WTC11 (cell line): ENCODE measurements around the gene SLC1A3. TPM values are rescaled to one million over a fixed set of nuclear protein-coding genes. Genes with fewer than 3 reads are reported as not detected.

ENCODE experiments used
- ATAC-seq: fragments of 200-7000 bp; cut with Tn5 transposase; 2 replicates; pipeline ENCODE4 v1.10.0; 2021; ENCODE audit warnings: mild to moderate bottlenecking, moderate library complexity
- CTCF ChIA-PET: fragments of 300-600 bp; sonication (Branson Sonifier 250); formaldehyde crosslinking; loops from one replicate; lab custom pipeline; 2021; ENCODE audit warnings: antibody characterized with exemption; lab: Charles Lee
- POLR2A ChIA-PET: fragments of 350-600 bp; sonication (Branson Sonifier 250); formaldehyde crosslinking; loops from one replicate; lab custom pipeline; 2021; ENCODE audit warnings: antibody characterized with exemption; lab: Charles Lee
- DNase-seq: peaks from one replicate; pipeline ENCODE4 v3.0.0; 2021; ENCODE audit warnings: low spot score
- H3K27ac Mint-ChIP-seq: 2 replicates; pipeline ENCODE4 v1.8.0; 2021; ENCODE audit warnings: mixed read lengths
- H3K27me3 Mint-ChIP-seq: 2 replicates; pipeline ENCODE4 v1.8.0; 2021; ENCODE audit warnings: low read depth, mild to moderate bottlenecking, moderate library complexity, mixed read lengths
- H3K36me3 Mint-ChIP-seq: 2 replicates; pipeline ENCODE4 v1.8.0; 2021; ENCODE audit warnings: mixed read lengths
- H3K4me1 Mint-ChIP-seq: 2 replicates; pipeline ENCODE4 v1.8.0; 2022; ENCODE audit warnings: mixed read lengths
- H3K4me3 Mint-ChIP-seq: 2 replicates; pipeline ENCODE4 v1.8.0; 2021; ENCODE audit warnings: mild to moderate bottlenecking, moderate library complexity, mixed read lengths
- H3K9me3 Mint-ChIP-seq: 2 replicates; pipeline ENCODE4 v1.8.0; 2021; ENCODE audit warnings: mixed read lengths
- CREB1 ChIP-seq: sonication (generic); formaldehyde crosslinking; IDR thresholded peaks from 2 replicates; pipeline ENCODE4 v1.8.0; 2023; ENCODE audit warnings: mild to moderate bottlenecking, missing genetic modification reagents
- ESRRA ChIP-seq: sonication (generic); formaldehyde crosslinking; IDR thresholded peaks from 2 replicates; pipeline ENCODE4 v1.8.1; 2022; ENCODE audit warnings: mild to moderate bottlenecking, missing genetic modification reagents, borderline replicate concordance
- ETV6 ChIP-seq: sonication (generic); formaldehyde crosslinking; IDR thresholded peaks from 2 replicates; pipeline ENCODE4 v1.8.1; 2022; ENCODE audit warnings: mild to moderate bottlenecking, missing genetic modification reagents
- GABPB1 ChIP-seq: sonication (generic); formaldehyde crosslinking; IDR thresholded peaks from 2 replicates; pipeline ENCODE4 v1.8.1; 2023; ENCODE audit warnings: mild to moderate bottlenecking, missing genetic modification reagents
- NR1H2 ChIP-seq: sonication (generic); formaldehyde crosslinking; IDR thresholded peaks from 2 replicates; pipeline ENCODE4 v1.9.0; 2021; ENCODE audit warnings: mild to moderate bottlenecking, moderate library complexity, missing genetic modification reagents
- SMAD3 ChIP-seq: sonication (generic); formaldehyde crosslinking; IDR thresholded peaks from 2 replicates; pipeline ENCODE4 v1.8.0; 2022; ENCODE audit warnings: missing genetic modification reagents, mild to moderate bottlenecking, borderline replicate concordance
- TEAD1 ChIP-seq: sonication (generic); formaldehyde crosslinking; IDR thresholded peaks from 2 replicates; pipeline ENCODE4 v1.8.0; 2022; ENCODE audit warnings: mild to moderate bottlenecking, missing genetic modification reagents
- ZNF232 ChIP-seq: sonication (generic); formaldehyde crosslinking; IDR thresholded peaks from 2 replicates; pipeline ENCODE4 v1.8.0; 2022; ENCODE audit warnings: mild to moderate bottlenecking, missing genetic modification reagents
- ZNF671 ChIP-seq: fragments of 250-450 bp; sonication (Bioruptor Pico); IDR thresholded peaks from 2 replicates; pipeline ENCODE4 v1.8.0; 2021; ENCODE audit warnings: mild to moderate bottlenecking
- total RNA-seq: library from RNA; stranded (reverse); gene quantifications from 3 replicates; pipeline ENCODE4 v1.2.3, GENCODE V29; 2021
- TF ChIP-seq, protein P1 (sequence below): sonication (generic); formaldehyde crosslinking; IDR thresholded peaks from 2 replicates; pipeline ENCODE4 v1.8.0; 2023; ENCODE audit warnings: missing genetic modification reagents
- TF ChIP-seq, protein P2 (sequence below): sonication (generic); formaldehyde crosslinking; IDR thresholded peaks from 2 replicates; pipeline ENCODE4 v1.8.0; 2022; ENCODE audit warnings: mild to moderate bottlenecking, missing genetic modification reagents
- TF ChIP-seq, protein P3 (sequence below): sonication (generic); formaldehyde crosslinking; IDR thresholded peaks from 2 replicates; pipeline ENCODE4 v1.8.1; 2022; ENCODE audit warnings: missing genetic modification reagents, borderline replicate concordance
- TF ChIP-seq, protein P4 (sequence below): sonication (generic); formaldehyde crosslinking; conservative IDR thresholded peaks from 2 replicates; pipeline ENCODE4 v1.8.1; 2023; ENCODE audit warnings: mild to moderate bottlenecking, low read depth, missing genetic modification reagents, moderate library complexity
- TF ChIP-seq, protein P5 (sequence below): fragments of 200-600 bp; IDR thresholded peaks from 2 replicates; pipeline ENCODE4 v1.8.0; 2022; ENCODE audit warnings: antibody characterized with exemption
- TF ChIP-seq, protein P6 (sequence below): sonication (generic); formaldehyde crosslinking; IDR thresholded peaks from 2 replicates; pipeline ENCODE4 v1.8.1; 2022; ENCODE audit warnings: low read depth, missing genetic modification reagents, borderline replicate concordance
- TF ChIP-seq, protein P7 (sequence below): sonication (generic); formaldehyde crosslinking; IDR thresholded peaks from 2 replicates; pipeline ENCODE4 v1.8.1; 2022; ENCODE audit warnings: low read depth, mild to moderate bottlenecking, moderate library complexity, missing genetic modification reagents, borderline replicate concordance

SLC1A3 gene
- total RNA-seq, 1 experiment from 2014 or later: 77.9 TPM

DNA sequence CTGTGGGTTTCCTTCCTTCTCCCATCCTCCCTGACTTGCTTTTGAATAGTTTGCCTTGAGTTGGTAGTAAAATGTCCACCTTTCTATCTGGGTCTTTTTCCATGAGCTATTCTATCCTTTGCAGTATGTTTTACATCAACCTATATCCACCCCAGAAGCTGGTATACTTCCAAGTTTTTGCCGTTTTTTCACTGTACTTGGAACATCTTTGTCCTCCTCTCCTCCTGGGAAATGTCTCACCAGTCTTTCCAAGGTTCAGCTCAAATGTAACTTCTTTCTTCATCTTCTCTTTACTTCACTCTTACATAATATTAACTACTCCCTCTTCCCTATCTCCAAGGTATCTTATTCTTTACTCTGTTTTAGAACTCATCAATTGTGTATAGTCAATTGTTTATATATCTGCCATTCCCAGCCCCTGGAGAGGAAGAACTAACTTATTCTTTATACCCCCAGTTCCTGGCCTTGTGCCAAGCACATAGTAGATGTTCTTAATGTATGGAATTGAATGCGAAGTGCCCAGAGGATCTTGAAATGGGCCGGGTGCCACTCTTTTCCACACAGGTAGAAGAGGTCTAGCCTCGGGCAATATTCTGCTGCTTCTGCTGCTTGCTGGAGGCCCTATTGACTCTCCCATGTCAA is 34.9 kb upstream of the SLC1A3 start:
- no peaks in the 10 kb centered on the region for H3K36me3 Mint-ChIP-seq
- TF ChIP-seq CREB1 (CRISPR knock-in tag): no peak
- TF ChIP-seq, protein P1, sequence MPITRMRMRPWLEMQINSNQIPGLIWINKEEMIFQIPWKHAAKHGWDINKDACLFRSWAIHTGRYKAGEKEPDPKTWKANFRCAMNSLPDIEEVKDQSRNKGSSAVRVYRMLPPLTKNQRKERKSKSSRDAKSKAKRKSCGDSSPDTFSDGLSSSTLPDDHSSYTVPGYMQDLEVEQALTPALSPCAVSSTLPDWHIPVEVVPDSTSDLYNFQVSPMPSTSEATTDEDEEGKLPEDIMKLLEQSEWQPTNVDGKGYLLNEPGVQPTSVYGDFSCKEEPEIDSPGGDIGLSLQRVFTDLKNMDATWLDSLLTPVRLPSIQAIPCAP (CRISPR knock-in tag): no peak
- no peak for TF ChIP-seq NR1H2 (CRISPR knock-in tag)
- TF ChIP-seq ZNF232: no peak
- TF ChIP-seq TEAD1 (CRISPR knock-in tag): no peak
- TF ChIP-seq, protein P2, sequence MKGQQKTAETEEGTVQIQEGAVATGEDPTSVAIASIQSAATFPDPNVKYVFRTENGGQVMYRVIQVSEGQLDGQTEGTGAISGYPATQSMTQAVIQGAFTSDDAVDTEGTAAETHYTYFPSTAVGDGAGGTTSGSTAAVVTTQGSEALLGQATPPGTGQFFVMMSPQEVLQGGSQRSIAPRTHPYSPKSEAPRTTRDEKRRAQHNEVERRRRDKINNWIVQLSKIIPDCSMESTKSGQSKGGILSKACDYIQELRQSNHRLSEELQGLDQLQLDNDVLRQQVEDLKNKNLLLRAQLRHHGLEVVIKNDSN: no peak
- TF ChIP-seq, protein P3, sequence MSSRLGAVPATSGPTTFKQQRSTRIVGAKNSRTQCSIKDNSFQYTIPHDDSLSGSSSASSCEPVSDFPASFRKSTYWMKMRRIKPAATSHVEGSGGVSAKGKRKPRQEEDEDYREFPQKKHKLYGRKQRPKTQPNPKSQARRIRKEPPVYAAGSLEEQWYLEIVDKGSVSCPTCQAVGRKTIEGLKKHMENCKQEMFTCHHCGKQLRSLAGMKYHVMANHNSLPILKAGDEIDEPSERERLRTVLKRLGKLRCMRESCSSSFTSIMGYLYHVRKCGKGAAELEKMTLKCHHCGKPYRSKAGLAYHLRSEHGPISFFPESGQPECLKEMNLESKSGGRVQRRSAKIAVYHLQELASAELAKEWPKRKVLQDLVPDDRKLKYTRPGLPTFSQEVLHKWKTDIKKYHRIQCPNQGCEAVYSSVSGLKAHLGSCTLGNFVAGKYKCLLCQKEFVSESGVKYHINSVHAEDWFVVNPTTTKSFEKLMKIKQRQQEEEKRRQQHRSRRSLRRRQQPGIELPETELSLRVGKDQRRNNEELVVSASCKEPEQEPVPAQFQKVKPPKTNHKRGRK (CRISPR knock-in tag): no peak
- TF ChIP-seq, protein P4, sequence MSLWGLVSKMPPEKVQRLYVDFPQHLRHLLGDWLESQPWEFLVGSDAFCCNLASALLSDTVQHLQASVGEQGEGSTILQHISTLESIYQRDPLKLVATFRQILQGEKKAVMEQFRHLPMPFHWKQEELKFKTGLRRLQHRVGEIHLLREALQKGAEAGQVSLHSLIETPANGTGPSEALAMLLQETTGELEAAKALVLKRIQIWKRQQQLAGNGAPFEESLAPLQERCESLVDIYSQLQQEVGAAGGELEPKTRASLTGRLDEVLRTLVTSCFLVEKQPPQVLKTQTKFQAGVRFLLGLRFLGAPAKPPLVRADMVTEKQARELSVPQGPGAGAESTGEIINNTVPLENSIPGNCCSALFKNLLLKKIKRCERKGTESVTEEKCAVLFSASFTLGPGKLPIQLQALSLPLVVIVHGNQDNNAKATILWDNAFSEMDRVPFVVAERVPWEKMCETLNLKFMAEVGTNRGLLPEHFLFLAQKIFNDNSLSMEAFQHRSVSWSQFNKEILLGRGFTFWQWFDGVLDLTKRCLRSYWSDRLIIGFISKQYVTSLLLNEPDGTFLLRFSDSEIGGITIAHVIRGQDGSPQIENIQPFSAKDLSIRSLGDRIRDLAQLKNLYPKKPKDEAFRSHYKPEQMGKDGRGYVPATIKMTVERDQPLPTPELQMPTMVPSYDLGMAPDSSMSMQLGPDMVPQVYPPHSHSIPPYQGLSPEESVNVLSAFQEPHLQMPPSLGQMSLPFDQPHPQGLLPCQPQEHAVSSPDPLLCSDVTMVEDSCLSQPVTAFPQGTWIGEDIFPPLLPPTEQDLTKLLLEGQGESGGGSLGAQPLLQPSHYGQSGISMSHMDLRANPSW (CRISPR knock-in tag): no peak
- TF ChIP-seq, protein P5, sequence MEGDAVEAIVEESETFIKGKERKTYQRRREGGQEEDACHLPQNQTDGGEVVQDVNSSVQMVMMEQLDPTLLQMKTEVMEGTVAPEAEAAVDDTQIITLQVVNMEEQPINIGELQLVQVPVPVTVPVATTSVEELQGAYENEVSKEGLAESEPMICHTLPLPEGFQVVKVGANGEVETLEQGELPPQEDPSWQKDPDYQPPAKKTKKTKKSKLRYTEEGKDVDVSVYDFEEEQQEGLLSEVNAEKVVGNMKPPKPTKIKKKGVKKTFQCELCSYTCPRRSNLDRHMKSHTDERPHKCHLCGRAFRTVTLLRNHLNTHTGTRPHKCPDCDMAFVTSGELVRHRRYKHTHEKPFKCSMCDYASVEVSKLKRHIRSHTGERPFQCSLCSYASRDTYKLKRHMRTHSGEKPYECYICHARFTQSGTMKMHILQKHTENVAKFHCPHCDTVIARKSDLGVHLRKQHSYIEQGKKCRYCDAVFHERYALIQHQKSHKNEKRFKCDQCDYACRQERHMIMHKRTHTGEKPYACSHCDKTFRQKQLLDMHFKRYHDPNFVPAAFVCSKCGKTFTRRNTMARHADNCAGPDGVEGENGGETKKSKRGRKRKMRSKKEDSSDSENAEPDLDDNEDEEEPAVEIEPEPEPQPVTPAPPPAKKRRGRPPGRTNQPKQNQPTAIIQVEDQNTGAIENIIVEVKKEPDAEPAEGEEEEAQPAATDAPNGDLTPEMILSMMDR: no peak
- TF ChIP-seq ETV6: no peak
- TF ChIP-seq, protein P6, sequence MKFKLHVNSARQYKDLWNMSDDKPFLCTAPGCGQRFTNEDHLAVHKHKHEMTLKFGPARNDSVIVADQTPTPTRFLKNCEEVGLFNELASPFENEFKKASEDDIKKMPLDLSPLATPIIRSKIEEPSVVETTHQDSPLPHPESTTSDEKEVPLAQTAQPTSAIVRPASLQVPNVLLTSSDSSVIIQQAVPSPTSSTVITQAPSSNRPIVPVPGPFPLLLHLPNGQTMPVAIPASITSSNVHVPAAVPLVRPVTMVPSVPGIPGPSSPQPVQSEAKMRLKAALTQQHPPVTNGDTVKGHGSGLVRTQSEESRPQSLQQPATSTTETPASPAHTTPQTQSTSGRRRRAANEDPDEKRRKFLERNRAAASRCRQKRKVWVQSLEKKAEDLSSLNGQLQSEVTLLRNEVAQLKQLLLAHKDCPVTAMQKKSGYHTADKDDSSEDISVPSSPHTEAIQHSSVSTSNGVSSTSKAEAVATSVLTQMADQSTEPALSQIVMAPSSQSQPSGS (CRISPR knock-in tag): no peak
- no peak for TF ChIP-seq GABPB1 (CRISPR knock-in tag)
- no peak for TF ChIP-seq ZNF671
- no peak for TF ChIP-seq ESRRA (CRISPR knock-in tag)
- no peak for TF ChIP-seq SMAD3 (CRISPR knock-in tag)
- TF ChIP-seq, protein P7, sequence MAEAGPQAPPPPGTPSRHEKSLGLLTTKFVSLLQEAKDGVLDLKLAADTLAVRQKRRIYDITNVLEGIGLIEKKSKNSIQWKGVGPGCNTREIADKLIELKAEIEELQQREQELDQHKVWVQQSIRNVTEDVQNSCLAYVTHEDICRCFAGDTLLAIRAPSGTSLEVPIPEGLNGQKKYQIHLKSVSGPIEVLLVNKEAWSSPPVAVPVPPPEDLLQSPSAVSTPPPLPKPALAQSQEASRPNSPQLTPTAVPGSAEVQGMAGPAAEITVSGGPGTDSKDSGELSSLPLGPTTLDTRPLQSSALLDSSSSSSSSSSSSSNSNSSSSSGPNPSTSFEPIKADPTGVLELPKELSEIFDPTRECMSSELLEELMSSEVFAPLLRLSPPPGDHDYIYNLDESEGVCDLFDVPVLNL (CRISPR knock-in tag): no peak
- H3K4me3 Mint-ChIP-seq: no peak overlapping the region
- ChIA-PET POLR2A (no interaction called here), CTCF (no interaction called here)
- H3K27ac Mint-ChIP-seq: no peak overlapping the region
- no peaks in the 10 kb centered on the region for H3K27me3 Mint-ChIP-seq
- H3K4me1 Mint-ChIP-seq: peaks cover 4% of the 10 kb centered on the region
- no peaks in the 10 kb centered on the region for H3K9me3 Mint-ChIP-seq
- DNase-seq (no peak), ATAC-seq (no peak)
